Hippocampal formation (tissue), 2 donors: ENCODE results near the gene OTULINL.
"Not testable (repeated sequence)": the region's sequence is repeated elsewhere in the genome, so short reads cannot be mapped to it uniquely, and the experiment has no call there.

Source experiments
- DNase-seq, 2 donors: peaks; one replicate each; lab custom pipeline; 2025; lab: John Stamatoyannopoulos, UW

Gene OTULINL

GRCh38 chr5:14581106-14581890 is at the start of gene OTULINL:
Gene OTULINL (plus strand): TSS chr5:14581792. CDS start chr5:14581895, 103 bp downstream.
- peak in 1 of 2 donors; percentile 65 for DNase-seq

GRCh38 chr5:14532180-14532579 is 49.4 kb upstream of the OTULINL start:
- DNase-seq, result no peak

GRCh38 chr5:14534773-14535172 is 46.8 kb upstream of the OTULINL start:
- no peak for DNase-seq

- DNase-seq, result no peak
These were observed 36.3 kb upstream of the OTULINL start for GRCh38 chr5:14545308-14545707.

GRCh38 chr5:14545862-14546261 is 35.7 kb upstream of the OTULINL start:
- DNase-seq, result no peak

GRCh38 chr5:14547666-14548065 is 33.9 kb upstream of the OTULINL start:
- no peak for DNase-seq

GRCh38 chr5:14551211-14551610 is 30.4 kb upstream of the OTULINL start:
- no peak for DNase-seq

- DNase-seq, result no peak
These were observed 29.6 kb upstream of the OTULINL start for GRCh38 chr5:14552017-14552416.

GRCh38 chr5:14554288-14554687 is 27.3 kb upstream of the OTULINL start:
- DNase-seq, result not testable (repeated sequence)

GRCh38 chr5:14556015-14556414 is 25.6 kb upstream of the OTULINL start:
- DNase-seq, result no peak

GRCh38 chr5:14557203-14557770 is 24.3 kb upstream of the OTULINL start:
- no peak for DNase-seq

GRCh38 chr5:14557791-14558415 is 23.7 kb upstream of the OTULINL start:
- no peak for DNase-seq

GRCh38 chr5:14560091-14560595 is 21.4 kb upstream of the OTULINL start:
- no peak for DNase-seq

GRCh38 chr5:14561741-14562140 is 19.9 kb upstream of the OTULINL start:
- no peak for DNase-seq

GRCh38 chr5:14568333-14568732 is 13.3 kb upstream of the OTULINL start:
- no peak for DNase-seq

GRCh38 chr5:14569948-14570691 is 11.5 kb upstream of the OTULINL start:
- DNase-seq, result no peak

GRCh38 chr5:14571901-14572300 is 9.7 kb upstream of the OTULINL start:
- DNase-seq, result no peak

GRCh38 chr5:14572385-14572784 is 9.2 kb upstream of the OTULINL start:
- no peak for DNase-seq

- no peak for DNase-seq
These were observed 8.8 kb upstream of the OTULINL start for GRCh38 chr5:14572836-14573235.

- no peak for DNase-seq
These were observed 7.5 kb upstream of the OTULINL start for GRCh38 chr5:14574096-14574495.

- peak in 1 of 2 donors; percentile 25 for DNase-seq
These were observed 6.6 kb upstream of the OTULINL start for GRCh38 chr5:14574891-14575508.

GRCh38 chr5:14576206-14576605 is 5.4 kb upstream of the OTULINL start:
- no peak for DNase-seq
